HFFc6 (cell line): ENCODE data around the gene HEMK1. TPM values are rescaled to one million over a fixed set of nuclear protein-coding genes. Genes with fewer than 3 reads are reported as not detected.

Experiments
- DNase-seq: peaks from one replicate; pipeline ENCODE4 v3.0.0-alpha.2; 2018
- H3K27ac Mint-ChIP-seq: 2 replicates; pipeline ENCODE4 v1.8.0; 2020; ENCODE audit warnings: mild to moderate bottlenecking, mixed read lengths
- H3K27me3 Mint-ChIP-seq: 2 replicates; pipeline ENCODE4 v1.8.0; 2021; ENCODE audit warnings: mild to moderate bottlenecking, moderate library complexity, mixed read lengths; ENCODE audit not compliant: insufficient read depth
- H3K36me3 Mint-ChIP-seq: 2 replicates; pipeline ENCODE4 v1.8.0; 2021; ENCODE audit warnings: low read depth, mixed read lengths
- H3K4me1 Mint-ChIP-seq: 2 replicates; pipeline ENCODE4 v1.8.0; 2020; ENCODE audit warnings: low read depth, mixed read lengths
- H3K4me3 Mint-ChIP-seq: 2 replicates; pipeline ENCODE4 v1.8.0; 2020; ENCODE audit warnings: mild to moderate bottlenecking, moderate library complexity, mixed read lengths
- H3K9me3 Mint-ChIP-seq: 2 replicates; pipeline ENCODE4 v1.8.0; 2020; ENCODE audit warnings: mild to moderate bottlenecking, mixed read lengths
- total RNA-seq, 6 experiments: library from RNA; stranded (reverse); fragmentation: NEBNext Ultra II Directional; extraction: Animal tissue kit (Norgen Biotek cat#: 25700); gene quantifications; 2 replicates in 1 of 6; 3 replicates in 5 of 6; pipeline ENCODE4 v1.2.3, GENCODE V29; 2021
- TF ChIP-seq, protein P1 (sequence below): fragments of 200-600 bp; sonication (generic); IDR thresholded peaks from 2 replicates; pipeline ENCODE4 v1.5.0; 2021; ENCODE audit warnings: antibody characterized with exemption, mild to moderate bottlenecking

The HEMK1 gene
- total RNA-seq, 6 experiments from 2014 or later: 17.9 to 20.7 (median 19.2) TPM

DNA sequence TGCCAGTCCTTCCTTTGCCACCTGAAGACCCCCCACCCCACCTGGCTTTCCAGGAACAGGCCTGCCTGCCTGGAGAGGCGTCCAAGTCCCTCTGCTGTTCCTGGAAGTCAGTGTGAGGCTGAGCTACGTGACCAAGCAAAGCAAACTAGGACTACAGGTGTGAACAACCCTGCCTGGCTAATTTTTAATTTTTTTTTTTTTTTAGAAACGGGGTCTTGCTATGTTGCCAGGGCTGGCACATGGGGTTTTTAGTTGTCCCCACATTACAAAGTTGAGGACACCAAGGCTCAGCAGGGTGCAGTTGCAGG is 17.4 kb downstream of the HEMK1 start:
- Mint-ChIP-seq H3K27me3 (no peaks in the 10 kb centered on the region), H3K36me3 (no peaks in the 10 kb centered on the region; the same call in 1 of the 2 replicates), H3K27ac (no peak overlapping the region), H3K9me3 (no peaks in the 10 kb centered on the region), H3K4me3 (no peak overlapping the region), H3K4me1 (peaks cover 22% of the 10 kb centered on the region)
- DNase-seq: no peak
- TF ChIP-seq, protein P1, sequence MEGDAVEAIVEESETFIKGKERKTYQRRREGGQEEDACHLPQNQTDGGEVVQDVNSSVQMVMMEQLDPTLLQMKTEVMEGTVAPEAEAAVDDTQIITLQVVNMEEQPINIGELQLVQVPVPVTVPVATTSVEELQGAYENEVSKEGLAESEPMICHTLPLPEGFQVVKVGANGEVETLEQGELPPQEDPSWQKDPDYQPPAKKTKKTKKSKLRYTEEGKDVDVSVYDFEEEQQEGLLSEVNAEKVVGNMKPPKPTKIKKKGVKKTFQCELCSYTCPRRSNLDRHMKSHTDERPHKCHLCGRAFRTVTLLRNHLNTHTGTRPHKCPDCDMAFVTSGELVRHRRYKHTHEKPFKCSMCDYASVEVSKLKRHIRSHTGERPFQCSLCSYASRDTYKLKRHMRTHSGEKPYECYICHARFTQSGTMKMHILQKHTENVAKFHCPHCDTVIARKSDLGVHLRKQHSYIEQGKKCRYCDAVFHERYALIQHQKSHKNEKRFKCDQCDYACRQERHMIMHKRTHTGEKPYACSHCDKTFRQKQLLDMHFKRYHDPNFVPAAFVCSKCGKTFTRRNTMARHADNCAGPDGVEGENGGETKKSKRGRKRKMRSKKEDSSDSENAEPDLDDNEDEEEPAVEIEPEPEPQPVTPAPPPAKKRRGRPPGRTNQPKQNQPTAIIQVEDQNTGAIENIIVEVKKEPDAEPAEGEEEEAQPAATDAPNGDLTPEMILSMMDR: no peak

DNA sequence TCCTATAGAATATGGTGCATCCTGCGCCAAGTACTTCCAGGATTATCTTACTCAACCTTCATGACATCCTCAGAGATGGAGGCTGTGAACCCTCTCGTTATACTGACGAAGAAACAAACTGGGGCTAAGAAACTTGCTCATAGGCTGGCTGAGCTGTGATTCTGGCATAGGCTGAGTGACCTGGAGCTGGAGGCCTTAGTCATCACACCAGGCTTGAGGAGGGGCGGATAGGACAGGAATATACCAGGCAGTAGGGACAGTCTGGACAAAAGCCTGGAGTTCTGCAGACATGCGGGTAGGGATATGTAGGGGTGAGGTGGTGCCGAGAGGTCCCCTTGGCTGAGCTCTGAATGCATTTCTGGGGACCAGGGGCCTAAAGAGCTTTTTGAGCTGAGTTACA is 18.1 kb downstream of the HEMK1 start:
- H3K27ac Mint-ChIP-seq: no peak overlapping the region
- TF ChIP-seq, protein P1: no peak
- DNase-seq: peak; percentile 33
- peaks cover 25% of the 10 kb centered on the region for H3K4me1 Mint-ChIP-seq
- H3K9me3 Mint-ChIP-seq: no peaks in the 10 kb centered on the region
- H3K27me3 Mint-ChIP-seq: peaks cover under 1% of the 10 kb centered on the region; the same call in 1 of the 2 replicates
- no peak overlapping the region for H3K4me3 Mint-ChIP-seq
- H3K36me3 Mint-ChIP-seq: no peaks in the 10 kb centered on the region; the same call in 1 of the 2 replicates

DNA sequence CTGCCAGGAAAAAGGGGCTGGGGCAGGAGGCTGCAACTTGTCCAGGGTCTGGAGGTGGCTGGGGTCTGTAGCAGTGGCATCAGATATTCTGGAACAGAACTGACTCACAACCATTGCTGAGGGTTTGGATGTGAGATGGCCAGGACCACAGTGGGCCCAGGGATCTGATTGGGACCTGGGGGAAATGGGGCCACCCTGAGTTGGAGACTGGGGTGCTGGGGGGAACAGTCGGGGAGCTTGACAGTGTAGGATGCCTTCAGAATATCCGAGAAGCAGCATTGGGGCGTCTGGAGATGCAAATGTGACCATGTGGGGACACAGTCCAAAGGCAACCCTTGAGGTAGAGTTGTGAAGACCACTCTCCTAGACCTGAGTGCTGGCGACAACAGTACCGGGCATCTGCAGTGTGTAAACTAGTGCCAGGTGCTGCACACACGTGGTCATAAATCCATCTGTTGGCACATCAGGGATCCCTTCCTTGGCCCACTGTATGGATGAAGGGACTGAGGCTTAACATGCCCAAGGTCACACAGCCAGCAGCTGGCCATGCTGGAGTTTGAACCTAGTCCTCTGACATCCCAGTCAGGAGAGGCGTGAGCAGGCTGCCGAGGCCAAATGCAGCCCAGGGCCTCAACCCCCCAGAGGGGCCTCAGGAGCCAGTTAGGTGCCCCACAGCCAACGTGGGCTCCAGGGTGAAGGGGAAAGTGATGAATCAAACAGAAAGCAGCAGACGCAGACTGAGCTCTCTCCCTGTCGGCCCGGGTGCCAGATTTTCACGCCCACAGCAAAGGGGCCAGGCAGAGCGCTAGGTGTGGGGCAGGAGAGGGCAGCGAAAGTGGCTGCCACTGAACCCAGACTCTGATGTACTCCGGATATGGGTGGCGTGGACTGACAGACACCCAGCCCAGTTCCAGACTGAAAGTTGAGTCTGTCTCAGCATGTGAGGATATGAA is 18.8 kb downstream of the HEMK1 start:
- DNase-seq: no peak
- TF ChIP-seq, protein P1: no peak
- H3K9me3 Mint-ChIP-seq: no peaks in the 10 kb centered on the region
- H3K4me1 Mint-ChIP-seq: peaks cover 28% of the 10 kb centered on the region
- H3K4me3 Mint-ChIP-seq: no peak overlapping the region
- no peaks in the 10 kb centered on the region; the same call in 1 of the 2 replicates for H3K36me3 Mint-ChIP-seq
- H3K27ac Mint-ChIP-seq: no peak overlapping the region
- H3K27me3 Mint-ChIP-seq: peaks cover 2% of the 10 kb centered on the region; the same call in 1 of the 2 replicates

DNA sequence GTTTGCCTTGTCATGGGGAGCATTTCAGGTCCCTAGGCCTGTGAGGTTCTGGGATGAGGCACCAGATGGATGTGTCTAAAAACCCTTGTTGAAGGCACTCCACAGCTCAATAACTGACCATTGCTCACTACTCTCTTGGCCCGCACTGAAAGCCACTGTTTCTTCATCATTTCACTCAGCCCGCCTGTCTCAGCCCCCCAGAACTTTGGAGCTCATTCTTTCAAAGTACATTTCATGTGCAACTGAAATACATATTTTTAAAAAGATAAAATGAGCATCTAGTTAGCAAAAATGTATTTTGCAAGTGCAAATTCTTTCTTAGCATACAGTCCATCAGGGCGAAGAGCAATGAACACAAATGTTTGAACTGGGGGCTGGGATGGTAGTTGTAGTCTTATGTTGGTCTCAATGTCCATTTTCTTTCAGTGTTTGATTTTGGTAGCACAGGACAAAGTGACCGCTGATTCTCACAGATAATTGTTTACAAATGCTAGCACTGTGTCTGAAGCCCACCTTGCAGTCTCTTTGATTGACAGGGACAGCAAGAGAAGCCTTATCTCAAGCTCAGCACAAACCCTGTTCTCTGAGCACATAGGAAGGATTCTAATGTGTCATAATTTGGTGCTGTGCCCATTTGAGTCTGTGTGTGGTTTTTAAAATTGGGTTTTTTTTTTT is 19.6 kb downstream of the HEMK1 start:
- H3K9me3 Mint-ChIP-seq: no peaks in the 10 kb centered on the region
- TF ChIP-seq, protein P1: no peak
- peaks cover 28% of the 10 kb centered on the region for H3K4me1 Mint-ChIP-seq
- peaks cover 2% of the 10 kb centered on the region; the same call in 1 of the 2 replicates for H3K27me3 Mint-ChIP-seq
- H3K36me3 Mint-ChIP-seq: no peaks in the 10 kb centered on the region; the same call in 1 of the 2 replicates
- no peak overlapping the region for H3K4me3 Mint-ChIP-seq
- H3K27ac Mint-ChIP-seq: no peak overlapping the region
- no peak for DNase-seq

DNA sequence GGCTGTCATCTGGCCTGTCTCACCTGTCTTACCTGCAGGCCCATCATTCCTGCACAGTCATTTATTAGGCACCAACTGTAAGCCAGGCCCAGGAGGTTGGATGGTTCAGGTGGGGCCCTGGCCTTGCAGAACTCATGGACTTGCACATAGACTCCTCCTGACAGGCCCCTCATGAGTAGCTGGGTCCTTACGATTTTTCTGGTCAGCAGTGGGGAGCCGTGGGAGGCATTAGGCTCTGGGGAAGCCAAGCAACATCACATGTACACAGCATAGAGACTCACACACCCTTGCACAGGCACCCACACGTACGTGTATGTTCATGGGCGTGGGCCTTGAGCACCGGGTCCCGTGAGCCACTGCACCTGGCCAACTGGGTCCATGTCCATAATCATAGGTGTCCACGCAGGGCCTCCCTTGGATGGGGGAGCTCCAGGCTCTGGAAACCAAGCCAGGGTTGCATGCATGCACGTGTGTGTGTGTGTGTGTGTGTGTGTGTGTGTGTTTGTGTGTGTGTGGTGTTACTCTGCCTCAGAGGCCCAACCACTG is 21.9 kb downstream of the HEMK1 start:
- TF ChIP-seq, protein P1: no peak
- no peak overlapping the region for H3K4me3 Mint-ChIP-seq
- no peak for DNase-seq
- H3K9me3 Mint-ChIP-seq: no peaks in the 10 kb centered on the region
- H3K36me3 Mint-ChIP-seq: no peaks in the 10 kb centered on the region
- 0 out of 2 replicates have a peak overlapping the region, but pooled peaks have one; percentile 48 for H3K27ac Mint-ChIP-seq
- peaks cover 15% of the 10 kb centered on the region for H3K27me3 Mint-ChIP-seq
- H3K4me1 Mint-ChIP-seq: peaks cover 28% of the 10 kb centered on the region
